Kidney (tissue), 14 donors: ENCODE results near the gene KIAA1549. TPM values are rescaled to one million over a fixed set of nuclear protein-coding genes. Genes with fewer than 3 reads are reported as not detected.

Experiments
- DNase-seq, 5 donors: peaks; one replicate each; pipeline ENCODE4 v3.0.0-alpha.2; 2013 to 2020
- FAIRE-seq: peaks from 2 replicates; lab custom pipeline; 2012; peaks lifted over from hg19 to GRCh38; lab: Jason Lieb, UNC
- H3K27ac ChIP-seq, 2 donors: one replicate each; pipeline ENCODE4 v1.7.0; 2013; ENCODE audit warnings: low read depth in 2 of 2, low read length in 2 of 2, inconsistent platforms in 1 of 2
- H3K27me3 ChIP-seq: one replicate; pipeline ENCODE4 v1.7.1; 2013; ENCODE audit warnings: low read length, inconsistent platforms; ENCODE audit not compliant: control insufficient read depth, insufficient read depth
- H3K36me3 ChIP-seq, 3 donors: one replicate each; pipeline versions ENCODE4 v1.7.0 to v1.7.1; 2013; ENCODE audit warnings: low read length in 3 of 3, control low read depth in 1 of 3, inconsistent platforms in 1 of 3; ENCODE audit not compliant: insufficient read depth in 3 of 3, control insufficient read depth in 2 of 3
- H3K4me1 ChIP-seq, 3 donors: one replicate each; pipeline versions ENCODE4 v1.7.0 to v1.7.1; 2013; ENCODE audit warnings: low read length in 3 of 3, inconsistent platforms in 1 of 3, low read depth in 1 of 3; ENCODE audit not compliant: control insufficient read depth in 2 of 3, insufficient read depth in 2 of 3
- H3K4me3 ChIP-seq, 3 donors: one replicate each; pipeline versions ENCODE4 v1.7.0 to v1.8.1; 2013; ENCODE audit warnings: low read length in 3 of 3, control low read depth in 1 of 3, inconsistent platforms in 1 of 3
- H3K9ac ChIP-seq, 3 donors: one replicate each; pipeline versions ENCODE4 v1.7.0 to v1.7.1; 2013; ENCODE audit warnings: low read length in 3 of 3, control low read depth in 1 of 3, inconsistent platforms in 1 of 3
- H3K9me3 ChIP-seq, 3 donors: one replicate each; pipeline versions ENCODE4 v1.7.0 to v1.7.1; 2013; ENCODE audit warnings: low read length in 3 of 3, control low read depth in 1 of 3, inconsistent platforms in 1 of 3; ENCODE audit not compliant: control insufficient read depth in 2 of 3, insufficient read depth in 1 of 3
- CTCF ChIP-seq: IDR thresholded peaks from 3 replicates; pipeline ENCODE4 v1.5.1; 2012; ENCODE audit warnings: mild to moderate bottlenecking, moderate library complexity, borderline replicate concordance; ENCODE audit not compliant: insufficient read depth; ENCODE audit errors: extremely low read depth
- intact Hi-C: fragments of 100-400 bp; cut with DNase I; formaldehyde crosslinking; loops from one replicate; pipeline ENCODE4 v1.11.1; 2022
- polyA plus RNA-seq: library from polyadenylated mRNA; stranded (reverse); fragments of 350-450 nt; fragmentation: Illumina TruSeq; extraction: RNeasy Lipid Tissue Mini Kit (QIAGEN cat#74804); gene quantifications from one replicate; pipeline ENCODE4 v1.2.3, GENCODE V29; 2014; ENCODE audit warnings: low read depth, low replicate concordance; ENCODE audit not compliant: insufficient read depth
- total RNA-seq: library from RNA; stranded (reverse); fragmentation: NEBNext Ultra II Directional; extraction: Animal tissue kit (Norgen Biotek cat#: 25700); gene quantifications from one replicate; pipeline ENCODE4 v1.2.1, GENCODE V29; 2021
- donor health status: control.
- donor health status: control.
- donor health status: control.
- donor health status: control.
- donor health status: control.
- donor health status: DM: yes; HTN: yes; CAD: no.
- donor health status: Normal renal cell carcinoma (clear cell type).

The KIAA1549 gene
- total and polyA plus RNA-seq, 2 donors from 2014 or later, result 1.8 to 10.1 TPM

- Histone ChIP-seq H3K36me3 (peaks cover 6 to 18% (median 8%) of the 10 kb centered on the region in 3 donors), H3K4me3 (no peak overlapping the region), H3K27ac (no peak overlapping the region), H3K4me1 (no peaks in the 10 kb centered on the region), H3K27me3 (no peaks in the 10 kb centered on the region), H3K9ac (no peak overlapping the region), H3K9me3 (no peaks in the 10 kb centered on the region)
- intact Hi-C loops, result no loop called here
- DNase-seq, result no peak
- no peak for TF ChIP-seq CTCF
- no peak for FAIRE-seq
Measured at GRCh38 chr7:138916731-138917130, 64.5 kb downstream of the KIAA1549 start.

- no peaks in the 10 kb centered on the region for H3K9me3 ChIP-seq
- no peaks in the 10 kb centered on the region for H3K4me1 ChIP-seq
- TF ChIP-seq CTCF, result no peak
- no peak overlapping the region for H3K9ac ChIP-seq
- peaks cover 6 to 19% (median 8%) of the 10 kb centered on the region in 3 donors for H3K36me3 ChIP-seq
- DNase-seq (no peak), FAIRE-seq (no peak)
- intact Hi-C loops, result no loop called here
- no peak overlapping the region for H3K27ac ChIP-seq
- H3K27me3 ChIP-seq, result no peaks in the 10 kb centered on the region
- H3K4me3 ChIP-seq, result no peak overlapping the region
Measured at GRCh38 chr7:138916275-138916674, 64.9 kb downstream of the KIAA1549 start.

- Histone ChIP-seq H3K9ac (no peak overlapping the region), H3K4me3 (no peak overlapping the region), H3K27ac (no peak overlapping the region), H3K4me1 (no peaks in the 10 kb centered on the region), H3K36me3 (peaks cover 4 to 19% (median 8%) of the 10 kb centered on the region in 3 donors), H3K9me3 (no peaks in the 10 kb centered on the region), H3K27me3 (no peaks in the 10 kb centered on the region)
- no peak for TF ChIP-seq CTCF
- intact Hi-C loops, result no loop called here
- FAIRE-seq, result no peak
- no peak for DNase-seq
Measured at GRCh38 chr7:138913783-138914182, 67.4 kb downstream of the KIAA1549 start.

- FAIRE-seq, result no peak
- no peak overlapping the region for H3K9ac ChIP-seq
Measured at GRCh38 chr7:138911007-138911406, 70.2 kb downstream of the KIAA1549 start.

More at GRCh38 chr7:138911007-138911406, 70.2 kb downstream of the KIAA1549 start:
- no peaks in the 10 kb centered on the region for H3K4me1 ChIP-seq
- intact Hi-C loops, result no loop called here
- peaks cover 2 to 16% (median 7%) of the 10 kb centered on the region in 3 donors for H3K36me3 ChIP-seq
- no peak overlapping the region for H3K4me3 ChIP-seq
- H3K27ac ChIP-seq, result no peak overlapping the region
- H3K9me3 ChIP-seq, result no peaks in the 10 kb centered on the region
- no peak for TF ChIP-seq CTCF
- no peak for DNase-seq
- H3K27me3 ChIP-seq, result no peaks in the 10 kb centered on the region
